NCI-H774 (cell line): ENCODE results near the gene KLHL33.
A peak's percentile ranks its signal among the peaks of the same experiment; 100 is the strongest.

Experiments
- DNase-seq: peaks from one replicate; lab custom pipeline; 2025; lab: John Stamatoyannopoulos, UW

Gene KLHL33

GRCh38 chr14:20412876-20413743 is 22.9 kb downstream of the KLHL33 start, which contains the start of gene TEP1:
Gene TEP1, minus strand, starts transcription at chr14:20413501. Its CDS starts 5,062 bp downstream, at chr14:20408439.
- DNase-seq, result peak; percentile 81

- no peak for DNase-seq
Observed at GRCh38 chr14:20412411-20412810, 23.6 kb downstream of the KLHL33 start.

- no peak for DNase-seq
Observed at GRCh38 chr14:20409226-20409625, 26.7 kb downstream of the KLHL33 start.

GRCh38 chr14:20403521-20403920 is 32.4 kb downstream of the KLHL33 start:
- no peak for DNase-seq

- no peak for DNase-seq
Observed at GRCh38 chr14:20400965-20401593, 34.9 kb downstream of the KLHL33 start.

DNA sequence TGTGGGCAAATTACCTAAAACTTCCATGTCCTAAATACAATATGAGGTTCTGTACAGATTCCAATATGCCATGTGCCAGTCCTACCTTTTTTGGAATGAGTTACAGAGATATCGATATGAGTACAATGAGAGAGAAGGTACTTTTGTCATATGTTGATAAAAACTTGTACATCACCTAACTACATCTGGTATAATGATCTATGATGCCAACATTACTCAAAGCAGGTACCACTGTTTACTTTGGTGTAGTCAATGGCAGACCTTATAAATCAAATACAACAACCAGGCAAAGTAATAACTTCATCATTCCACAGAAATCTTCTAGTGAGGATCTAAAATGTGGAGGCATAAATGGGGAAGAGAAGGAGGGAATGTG is 35.4 kb downstream of the KLHL33 start:
- no peak for DNase-seq

DNA sequence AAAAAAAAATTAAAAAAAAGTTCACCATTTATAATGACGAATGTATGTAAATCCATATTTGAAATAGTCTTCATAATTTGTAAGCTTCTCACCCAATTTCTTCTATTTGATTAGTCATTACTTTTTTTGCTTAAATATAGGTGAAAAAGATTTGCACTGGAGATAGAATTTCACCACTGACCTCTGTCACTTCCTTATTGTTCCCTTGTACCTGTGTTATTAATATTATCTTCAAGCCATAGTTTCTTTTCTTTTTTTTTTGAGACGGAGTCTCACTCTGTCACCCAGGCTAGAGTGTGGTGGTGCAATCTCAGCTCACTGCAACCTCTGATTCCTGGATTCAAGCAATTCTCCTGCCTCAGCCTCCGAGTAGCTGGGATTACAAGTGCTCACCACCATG is 38.5 kb downstream of the KLHL33 start:
- no peak for DNase-seq

- DNase-seq, result no peak
Observed at GRCh38 chr14:20391505-20391904, 44.5 kb downstream of the KLHL33 start.

DNA sequence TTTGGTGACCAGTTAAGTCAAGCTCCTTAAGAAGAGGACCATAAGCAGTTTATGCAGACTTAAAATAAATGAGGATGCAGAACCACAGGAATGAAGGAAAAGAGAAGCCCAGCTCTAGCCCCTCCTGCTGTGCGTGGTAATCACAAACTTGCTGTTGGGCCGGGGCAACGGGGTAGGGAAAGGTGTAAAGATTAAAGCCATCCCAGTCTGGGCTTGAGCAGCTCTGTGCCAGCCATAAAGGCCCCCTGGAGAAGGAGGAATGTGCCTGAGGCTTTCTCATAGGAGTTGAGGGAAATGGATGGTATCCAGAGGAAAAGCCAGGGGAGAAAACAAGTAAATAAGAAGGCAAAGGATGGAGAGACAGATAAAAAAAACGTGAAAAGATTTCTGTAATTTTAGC is 47.8 kb downstream of the KLHL33 start:
- DNase-seq, result no peak

DNA sequence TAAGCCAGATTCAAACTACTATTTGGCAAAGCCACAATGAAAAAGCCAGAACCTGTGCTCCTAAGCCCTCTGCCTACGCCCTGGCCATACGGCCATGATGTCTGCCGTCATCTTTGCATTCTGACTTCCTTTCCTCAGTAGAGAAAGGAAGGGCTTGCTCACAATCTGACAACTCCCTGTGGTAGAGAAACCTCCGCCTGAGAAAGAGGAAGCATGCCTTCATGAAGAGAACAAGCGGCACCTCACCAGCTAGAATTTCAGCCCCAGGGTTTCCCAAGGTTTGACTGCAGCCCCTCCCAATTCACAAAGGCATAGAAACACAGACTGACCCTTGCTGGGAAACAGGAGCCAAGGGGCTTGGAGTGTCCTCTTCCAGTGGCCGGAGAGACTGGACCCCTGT is 48.4 kb downstream of the KLHL33 start:
- no peak for DNase-seq

GRCh38 chr14:20386276-20386855 is 49.6 kb downstream of the KLHL33 start:
- no peak for DNase-seq

DNA sequence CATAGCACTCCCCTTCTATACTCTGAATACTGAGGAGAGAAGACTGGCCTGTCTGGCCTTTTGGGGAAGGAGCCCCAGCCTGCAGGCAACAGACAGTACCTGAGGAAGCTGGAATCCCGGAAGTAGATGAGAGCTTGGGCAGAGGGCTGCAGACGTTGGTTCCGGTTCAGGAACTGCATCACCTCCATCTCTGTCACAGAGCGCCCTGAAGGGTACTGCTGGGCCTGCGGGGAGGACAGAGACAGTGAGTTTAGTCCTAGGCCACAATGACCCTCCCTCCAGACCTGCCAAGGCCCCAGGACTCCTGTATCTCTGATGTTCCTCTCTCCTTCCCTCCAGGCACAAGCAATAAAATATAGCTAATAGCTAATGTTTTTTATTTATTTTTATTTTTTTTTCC is 51.1 kb downstream of the KLHL33 start:
- DNase-seq, result no peak

DNA sequence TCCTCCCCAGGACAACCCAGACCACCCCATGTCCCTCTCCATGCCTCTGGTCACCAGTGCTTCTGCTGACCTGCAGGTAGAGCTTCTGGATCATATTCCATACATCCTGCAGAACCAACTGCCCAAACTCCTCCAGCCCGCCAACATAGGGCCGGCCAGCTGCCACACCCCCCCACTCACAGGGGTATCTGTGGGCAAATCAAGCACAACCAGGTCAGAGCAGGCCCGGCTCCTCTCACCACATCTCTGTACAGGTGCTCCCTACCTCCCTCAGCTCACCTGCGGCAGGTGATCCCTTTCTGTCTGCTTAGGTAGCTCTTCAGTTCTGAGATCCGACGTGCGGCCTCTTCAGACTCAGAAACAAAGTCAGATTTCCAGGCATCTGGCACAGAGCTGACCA is 51.6 kb downstream of the KLHL33 start:
- no peak for DNase-seq

DNA sequence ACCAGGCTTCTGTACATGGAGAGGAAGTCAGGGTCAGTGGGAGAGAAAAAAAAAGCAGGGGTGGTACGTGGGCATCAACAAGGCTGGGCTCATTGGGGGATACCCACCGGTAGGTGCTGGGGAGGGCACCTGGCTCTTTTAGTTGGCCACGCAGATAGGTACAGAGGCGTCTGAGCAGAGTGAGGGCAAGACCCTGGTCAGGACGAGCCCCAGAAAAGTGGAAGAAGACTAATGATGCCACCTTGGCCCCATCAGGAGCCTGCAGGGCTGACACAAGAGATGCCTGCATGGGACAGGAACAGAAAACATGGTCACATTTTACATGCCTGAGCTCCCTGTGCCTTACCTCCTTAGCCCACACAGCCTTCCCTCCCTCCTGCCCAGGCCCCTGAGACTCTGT is 52.3 kb downstream of the KLHL33 start:
- DNase-seq, result no peak

DNA sequence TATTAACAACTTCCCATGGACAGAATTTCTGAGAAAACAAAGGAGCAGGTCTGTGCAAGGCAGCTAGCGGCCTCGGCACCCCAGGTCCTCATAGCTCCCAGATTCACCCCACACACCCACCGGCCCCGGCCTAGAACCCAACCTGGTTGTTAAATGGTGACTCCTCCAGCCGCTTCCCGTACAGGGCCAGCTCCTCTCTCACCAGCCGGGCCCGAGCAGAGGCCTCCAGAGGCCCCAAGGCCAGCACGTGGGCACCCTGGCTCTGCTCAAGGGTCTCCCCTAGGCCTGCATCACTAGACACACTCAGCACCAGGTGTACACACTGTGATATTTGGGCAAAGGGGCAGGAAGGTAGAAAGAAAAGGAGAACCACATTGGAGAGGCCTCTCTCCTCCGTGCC is 52.9 kb downstream of the KLHL33 start:
- no peak for DNase-seq

GRCh38 chr14:20382526-20382925 is 53.4 kb downstream of the KLHL33 start:
- DNase-seq, result no peak

DNA sequence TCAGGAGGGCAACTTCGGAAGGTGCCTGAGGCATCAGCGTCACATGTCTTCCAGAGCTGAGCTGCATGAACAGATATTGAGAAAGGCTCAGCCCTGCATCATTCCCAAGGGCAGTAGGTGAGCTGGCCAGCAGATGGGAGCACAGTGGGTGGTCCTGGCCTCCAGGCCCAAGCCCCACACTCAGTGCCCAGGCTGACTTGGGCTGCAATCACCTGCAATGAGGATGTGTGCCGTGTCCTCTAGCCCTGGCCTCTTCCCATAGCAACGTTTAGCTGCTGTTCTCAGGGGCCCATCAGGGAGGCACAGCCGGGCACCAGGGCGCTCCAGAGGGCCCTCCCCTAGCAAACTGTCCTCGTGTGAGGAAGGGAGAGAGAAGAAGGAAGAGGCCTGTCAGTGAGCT is 54.6 kb downstream of the KLHL33 start:
- no peak for DNase-seq

- DNase-seq, result no peak
Observed at GRCh38 chr14:20380681-20381080, 55.3 kb downstream of the KLHL33 start.

DNA sequence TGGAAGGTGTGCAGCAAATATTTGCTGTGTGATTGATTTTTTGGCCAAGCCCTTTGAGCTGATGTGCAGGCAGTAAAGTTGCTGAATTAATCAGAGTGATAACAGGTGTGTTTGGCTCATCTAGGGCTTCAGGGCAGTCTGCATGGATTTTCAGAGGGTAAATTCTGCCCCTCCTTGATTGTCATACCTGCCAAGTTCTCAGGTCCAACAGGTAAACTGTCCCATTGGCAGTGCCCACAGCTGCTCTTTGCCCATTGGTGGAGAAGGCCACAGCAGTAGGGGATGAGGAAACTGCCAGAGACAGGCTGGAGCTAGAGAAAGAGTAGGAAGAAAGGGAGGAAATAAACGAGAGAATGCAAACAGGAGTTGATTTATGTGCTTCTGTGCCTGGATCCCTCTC is 56.2 kb downstream of the KLHL33 start:
- DNase-seq, result no peak

- no peak for DNase-seq
Observed at GRCh38 chr14:20377171-20377570, 58.8 kb downstream of the KLHL33 start.

DNA sequence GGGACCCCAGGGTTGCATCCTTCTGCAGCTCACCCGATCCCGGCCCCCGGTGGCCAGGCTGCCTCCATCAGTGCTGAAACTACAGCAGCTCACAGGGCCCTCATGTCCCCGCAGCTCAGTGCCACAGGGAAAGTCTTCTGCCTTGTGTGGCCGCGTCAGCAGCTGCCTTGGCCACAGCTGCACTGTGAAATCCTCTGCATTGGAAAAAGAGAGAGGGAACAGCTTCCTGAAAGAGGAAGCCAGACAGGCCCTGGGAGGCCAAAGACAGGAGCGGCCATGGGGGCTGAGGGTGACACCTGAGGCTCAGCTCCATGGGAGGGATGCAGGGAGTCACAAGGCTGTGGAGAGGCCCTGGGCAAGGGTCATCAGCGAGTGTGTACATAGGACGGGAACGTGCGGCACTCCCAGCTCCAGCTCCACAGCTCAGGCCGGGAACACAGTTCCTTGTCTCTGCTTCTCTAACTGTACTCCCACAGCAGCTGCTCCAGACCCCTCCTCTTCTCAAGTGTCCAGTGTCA is 59.8 kb downstream of the KLHL33 start:
- no peak for DNase-seq
